Activated T-cell treated with anti-CD3 and anti-CD28 coated beads, Interleukin-2, amount 50 U/mL, for 24 hours (primary cell): ENCODE data around the gene ZBTB16.

Experiments used
- DNase-seq: peaks from one replicate; pipeline ENCODE4 v3.0.0-alpha.2; 2020
- H3K27ac Mint-ChIP-seq: 2 replicates; pipeline ENCODE4 v1.8.0; 2020; ENCODE audit warnings: mild to moderate bottlenecking, mixed read lengths
- H3K27me3 Mint-ChIP-seq: 2 replicates; pipeline ENCODE4 v1.8.0; 2020; ENCODE audit warnings: mixed read lengths
- H3K36me3 Mint-ChIP-seq: 2 replicates; pipeline ENCODE4 v1.8.0; 2020; ENCODE audit warnings: low read depth, mixed read lengths
- H3K4me1 Mint-ChIP-seq: 2 replicates; pipeline ENCODE4 v1.8.0; 2020; ENCODE audit warnings: low read depth, mixed read lengths
- H3K4me3 Mint-ChIP-seq: 2 replicates; pipeline ENCODE4 v1.8.0; 2020; ENCODE audit warnings: mild to moderate bottlenecking, moderate library complexity, mixed read lengths
- H3K9me3 Mint-ChIP-seq: 2 replicates; pipeline ENCODE4 v1.8.0; 2020; ENCODE audit warnings: mixed read lengths

Gene ZBTB16

DNA sequence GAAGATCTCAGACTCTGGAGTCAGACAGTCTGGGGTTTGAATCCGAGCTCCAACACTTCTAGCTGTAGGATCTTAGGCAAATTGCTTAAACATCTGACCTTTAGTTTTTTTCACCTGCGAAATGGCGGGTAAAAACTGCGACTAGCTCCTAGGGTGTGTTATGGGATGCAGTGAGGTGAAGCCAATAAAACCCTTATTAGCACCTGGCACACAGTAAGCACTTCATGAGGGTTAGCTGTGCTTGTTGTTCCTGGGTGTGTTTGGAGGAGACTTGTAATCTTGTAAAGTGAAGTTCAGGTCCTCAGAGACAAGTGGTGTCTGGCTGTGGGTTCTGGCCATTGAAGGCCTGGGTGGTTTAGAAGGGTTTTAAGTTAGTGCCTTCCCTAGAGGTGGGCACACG lies 68.9 kb downstream of the ZBTB16 start:
- Mint-ChIP-seq H3K4me3 (no peak overlapping the region), H3K27me3 (no peaks in the 10 kb centered on the region), H3K27ac (no peak overlapping the region)

DNA sequence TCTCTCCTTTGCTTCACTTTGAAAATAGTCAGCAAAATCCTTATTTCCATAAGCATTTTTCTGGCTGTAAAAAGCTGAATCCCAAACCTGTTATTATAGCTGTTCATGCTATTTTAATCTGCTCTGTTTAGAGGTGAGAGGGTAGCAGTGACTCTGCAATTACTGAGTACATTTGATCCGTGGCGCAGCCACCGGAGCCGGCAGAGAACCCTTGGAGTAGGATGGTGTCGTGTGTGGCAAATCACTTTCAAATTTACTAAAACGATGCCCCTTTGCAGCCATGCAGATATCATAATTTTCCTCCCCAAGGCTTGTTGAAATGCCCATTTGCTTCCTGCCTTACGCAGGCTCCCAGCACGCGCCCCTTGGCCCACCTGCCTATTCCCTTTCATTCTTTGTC lies 69.6 kb downstream of the ZBTB16 start:
- Mint-ChIP-seq H3K9me3 (no peaks in the 10 kb centered on the region), H3K4me3 (no peak overlapping the region), H3K27me3 (no peaks in the 10 kb centered on the region), H3K27ac (no peak overlapping the region), H3K36me3 (no peaks in the 10 kb centered on the region), H3K4me1 (peaks cover 6% of the 10 kb centered on the region)
- no peak for DNase-seq

More for the DNA sequence above, 68.9 kb downstream of the ZBTB16 start:
- no peak for DNase-seq
- H3K4me1 Mint-ChIP-seq: peaks cover 6% of the 10 kb centered on the region
- H3K9me3 Mint-ChIP-seq: no peaks in the 10 kb centered on the region
- H3K36me3 Mint-ChIP-seq: no peaks in the 10 kb centered on the region

DNA sequence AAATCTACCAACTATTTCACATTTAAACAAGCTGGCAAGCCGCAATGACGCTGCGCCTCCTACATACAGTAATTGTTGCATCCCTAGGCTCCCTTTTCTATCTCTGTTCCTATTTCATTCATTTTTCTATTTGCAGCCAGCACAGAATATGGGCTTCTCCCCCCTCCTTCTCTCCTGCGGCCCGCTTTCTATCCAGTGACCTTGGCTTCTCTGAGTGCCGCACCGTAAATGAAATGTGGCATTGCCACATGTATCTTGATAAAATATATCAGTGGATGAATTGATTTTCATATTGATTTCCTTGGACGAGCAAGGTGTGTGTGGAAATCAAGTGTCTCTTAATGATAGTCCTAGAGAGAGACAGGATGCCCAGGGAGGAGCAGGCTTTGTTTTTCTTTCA lies 70.2 kb downstream of the ZBTB16 start:
- no peaks in the 10 kb centered on the region for H3K27me3 Mint-ChIP-seq
- DNase-seq: no peak
- H3K27ac Mint-ChIP-seq: no peak overlapping the region
- H3K4me1 Mint-ChIP-seq: peaks cover 6% of the 10 kb centered on the region
- H3K4me3 Mint-ChIP-seq: no peak overlapping the region
- no peaks in the 10 kb centered on the region for H3K36me3 Mint-ChIP-seq
- no peaks in the 10 kb centered on the region for H3K9me3 Mint-ChIP-seq

DNA sequence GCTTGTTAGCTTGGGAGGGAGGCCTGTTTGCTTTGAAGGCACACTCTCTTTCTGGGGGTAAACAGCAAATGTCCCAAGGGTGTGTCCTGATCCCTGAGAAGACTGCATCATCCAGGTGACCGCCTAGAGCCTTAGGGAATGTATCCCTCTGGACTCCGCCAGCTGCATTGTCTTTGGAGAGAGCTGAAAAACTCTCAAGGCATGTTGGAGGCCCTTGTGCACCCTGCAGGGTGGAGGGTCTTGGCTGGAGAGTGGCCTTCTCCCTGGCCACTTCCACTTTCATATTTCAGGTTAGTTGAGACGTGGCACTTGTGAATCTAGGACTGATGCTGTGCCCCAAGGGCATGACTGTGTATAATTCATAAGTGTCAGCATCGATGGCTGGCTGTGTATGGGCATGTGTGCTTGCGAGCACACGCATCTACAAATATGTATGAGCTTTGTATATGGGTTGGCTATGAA lies 70.6 kb downstream of the ZBTB16 start:
- Mint-ChIP-seq H3K27ac (no peak overlapping the region), H3K36me3 (no peaks in the 10 kb centered on the region), H3K4me3 (no peak overlapping the region), H3K9me3 (no peaks in the 10 kb centered on the region), H3K4me1 (peaks cover 6% of the 10 kb centered on the region), H3K27me3 (no peaks in the 10 kb centered on the region)
- no peak for DNase-seq

DNA sequence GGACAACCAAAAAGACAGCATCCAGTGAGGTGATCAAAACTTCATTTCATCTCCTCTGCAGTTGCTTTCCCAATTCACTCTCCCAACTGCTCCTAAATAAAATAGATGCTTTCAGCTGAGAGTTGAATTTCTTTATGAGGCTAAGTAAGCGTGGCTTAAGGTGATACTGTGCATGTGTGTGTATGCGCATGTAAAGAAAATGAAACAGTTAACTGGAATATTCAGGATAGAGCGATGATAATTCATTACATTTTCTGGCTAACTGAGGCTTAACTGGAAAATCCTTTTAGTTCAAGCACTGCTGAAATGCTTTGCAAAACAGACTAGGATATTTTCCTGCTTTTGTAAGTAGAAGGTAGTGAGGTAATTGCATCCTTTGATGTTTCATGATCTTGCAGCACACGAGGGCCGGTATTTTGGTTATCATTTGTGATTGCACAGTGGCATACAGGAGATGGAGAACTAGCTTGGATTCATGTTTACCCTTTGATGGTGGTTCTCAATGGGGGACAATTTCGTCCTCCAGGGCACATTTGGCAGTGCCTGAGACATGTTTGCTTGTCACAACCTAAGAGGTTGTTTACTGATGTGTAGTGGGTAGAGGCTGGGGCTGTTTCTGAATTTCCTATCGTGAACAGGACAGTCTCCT lies 71.2 kb downstream of the ZBTB16 start:
- H3K4me1 Mint-ChIP-seq: peaks cover 12% of the 10 kb centered on the region
- no peak overlapping the region for H3K4me3 Mint-ChIP-seq
- no peak overlapping the region for H3K27ac Mint-ChIP-seq
- no peaks in the 10 kb centered on the region for H3K36me3 Mint-ChIP-seq
- no peak for DNase-seq
- no peaks in the 10 kb centered on the region for H3K9me3 Mint-ChIP-seq
- no peaks in the 10 kb centered on the region for H3K27me3 Mint-ChIP-seq

DNA sequence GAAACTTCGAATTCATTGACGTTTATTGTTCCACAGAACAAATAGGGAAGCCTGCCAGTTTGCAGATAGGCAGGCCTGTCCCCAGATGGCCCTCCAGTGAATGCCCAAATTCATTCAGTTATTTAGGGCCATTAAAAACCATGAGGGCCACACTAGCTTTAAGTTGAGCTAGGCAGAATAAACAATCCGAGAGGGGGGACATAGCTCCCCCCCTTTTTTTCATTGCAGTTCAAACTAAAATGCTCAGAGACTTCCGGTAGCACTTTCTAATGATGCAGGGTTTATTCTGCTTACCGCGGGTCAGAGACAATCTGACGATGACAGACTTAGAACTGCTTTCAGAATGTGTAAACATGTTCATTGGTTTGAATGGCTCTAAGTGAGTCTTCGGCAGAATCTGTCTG lies 72.0 kb downstream of the ZBTB16 start:
- H3K27me3 Mint-ChIP-seq: no peaks in the 10 kb centered on the region
- DNase-seq: no peak
- no peak overlapping the region for H3K4me3 Mint-ChIP-seq
- H3K4me1 Mint-ChIP-seq: peaks cover 19% of the 10 kb centered on the region
- H3K36me3 Mint-ChIP-seq: no peaks in the 10 kb centered on the region
- no peaks in the 10 kb centered on the region for H3K9me3 Mint-ChIP-seq
- no peak overlapping the region for H3K27ac Mint-ChIP-seq

DNA sequence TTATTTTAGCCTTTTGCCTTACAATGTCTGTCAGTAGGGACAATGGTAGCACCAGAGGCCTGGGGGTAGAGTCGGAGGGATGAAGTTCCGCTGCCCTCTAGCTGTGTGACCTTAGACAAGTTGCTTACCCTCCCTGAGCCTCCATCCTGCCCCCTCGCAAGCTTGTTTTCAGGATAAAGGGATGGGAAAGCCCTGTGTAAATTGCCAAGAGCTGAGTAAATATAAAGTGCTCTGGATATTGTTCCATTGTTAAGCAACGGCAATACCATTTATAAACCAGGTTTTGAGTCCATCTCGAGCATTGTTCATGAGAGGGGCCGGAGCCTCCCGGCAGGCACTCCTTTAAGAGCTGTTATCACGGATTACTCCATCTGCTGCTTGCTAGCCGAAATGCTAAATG lies 72.9 kb downstream of the ZBTB16 start:
- H3K36me3 Mint-ChIP-seq: no peaks in the 10 kb centered on the region
- no peaks in the 10 kb centered on the region for H3K27me3 Mint-ChIP-seq
- no peak overlapping the region for H3K27ac Mint-ChIP-seq
- no peak overlapping the region for H3K4me3 Mint-ChIP-seq
- H3K4me1 Mint-ChIP-seq: peaks cover 28% of the 10 kb centered on the region
- no peaks in the 10 kb centered on the region for H3K9me3 Mint-ChIP-seq
- DNase-seq: no peak

DNA sequence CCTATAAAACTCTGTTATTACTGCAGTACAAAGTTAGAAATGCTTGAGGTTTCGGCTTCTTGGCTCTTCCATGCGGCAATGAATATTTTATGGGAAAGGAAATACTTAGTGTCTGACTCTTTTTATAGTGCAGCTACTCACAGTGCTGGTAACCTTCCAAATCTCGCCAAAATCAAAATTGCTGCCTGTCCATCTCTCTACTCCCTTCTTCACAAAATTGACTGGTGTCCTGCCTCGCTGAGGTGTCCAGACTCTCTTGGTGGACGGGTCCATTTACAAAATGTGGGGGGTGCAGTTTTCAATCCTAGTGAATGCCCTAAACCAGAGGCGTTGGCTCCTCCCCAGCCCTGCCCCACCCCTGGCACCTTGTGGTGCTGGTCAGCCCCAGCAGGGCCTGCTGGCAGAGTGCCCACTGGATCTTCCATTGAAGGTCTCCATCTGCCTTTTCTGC lies 73.5 kb downstream of the ZBTB16 start:
- Mint-ChIP-seq H3K4me3 (no peak overlapping the region), H3K9me3 (no peaks in the 10 kb centered on the region), H3K36me3 (no peaks in the 10 kb centered on the region), H3K27me3 (no peaks in the 10 kb centered on the region), H3K27ac (no peak overlapping the region), H3K4me1 (peaks cover 33% of the 10 kb centered on the region)
- no peak for DNase-seq

DNA sequence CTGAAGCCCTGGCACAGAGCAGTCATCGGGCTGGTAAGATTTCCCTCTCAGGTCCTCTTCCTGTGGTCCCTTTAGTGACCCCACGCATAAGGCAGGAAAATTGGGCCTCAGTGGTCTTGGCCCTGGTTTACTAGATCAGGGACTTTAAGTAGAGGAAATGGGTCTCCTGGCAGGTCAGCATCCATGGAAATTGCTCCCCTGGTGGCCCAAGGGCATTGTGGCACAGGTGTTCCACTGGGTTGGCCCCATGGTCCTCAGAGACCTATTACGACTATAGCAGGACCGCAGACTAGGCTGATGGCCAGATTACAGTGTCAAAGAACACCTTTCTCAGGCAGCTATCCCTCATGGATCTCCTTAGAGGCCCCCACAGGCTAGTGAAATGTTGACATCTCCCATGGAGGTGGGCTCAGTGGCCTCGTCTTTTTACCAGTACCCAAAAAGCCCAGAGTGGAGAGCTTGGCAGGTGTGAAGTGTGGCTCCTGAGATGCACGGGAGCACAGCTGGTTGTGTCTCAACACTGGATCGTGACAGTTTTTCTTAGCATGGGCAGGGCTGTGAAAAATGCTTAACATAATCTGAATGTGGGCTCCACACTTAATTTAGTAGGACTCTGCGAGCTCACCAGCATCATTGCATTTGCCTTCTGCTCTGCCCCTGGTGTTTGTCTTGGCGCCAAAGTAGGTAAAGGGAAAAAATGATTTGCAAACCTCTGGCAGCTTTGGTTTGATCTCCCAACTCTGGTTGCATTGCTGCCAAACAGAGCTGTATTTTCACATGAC lies 74.2 kb downstream of the ZBTB16 start:
- no peak for DNase-seq
- H3K27me3 Mint-ChIP-seq: no peaks in the 10 kb centered on the region
- peaks cover 37% of the 10 kb centered on the region for H3K4me1 Mint-ChIP-seq
- no peak overlapping the region for H3K4me3 Mint-ChIP-seq
- H3K27ac Mint-ChIP-seq: no peak overlapping the region
- H3K9me3 Mint-ChIP-seq: no peaks in the 10 kb centered on the region
- H3K36me3 Mint-ChIP-seq: no peaks in the 10 kb centered on the region

DNA sequence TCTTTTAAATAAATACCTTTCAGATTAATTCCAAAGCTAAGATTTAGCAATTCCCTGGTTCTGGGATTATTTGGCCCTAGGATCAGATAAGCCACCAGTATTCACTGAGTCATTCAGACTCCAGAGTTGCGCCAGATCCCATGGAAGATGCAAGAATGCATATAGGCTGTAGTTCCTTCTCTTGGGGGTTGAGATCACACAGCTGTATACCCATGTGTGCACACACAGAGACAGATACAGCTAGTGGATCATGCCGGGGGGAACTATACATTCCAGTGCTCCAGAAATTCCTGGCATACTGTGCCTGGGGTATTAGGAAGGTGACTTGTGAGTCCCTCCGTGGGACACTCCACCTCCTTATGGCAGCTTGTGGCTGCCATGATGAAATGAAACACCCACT lies 75.4 kb downstream of the ZBTB16 start:
- H3K27ac Mint-ChIP-seq: no peak overlapping the region

DNA sequence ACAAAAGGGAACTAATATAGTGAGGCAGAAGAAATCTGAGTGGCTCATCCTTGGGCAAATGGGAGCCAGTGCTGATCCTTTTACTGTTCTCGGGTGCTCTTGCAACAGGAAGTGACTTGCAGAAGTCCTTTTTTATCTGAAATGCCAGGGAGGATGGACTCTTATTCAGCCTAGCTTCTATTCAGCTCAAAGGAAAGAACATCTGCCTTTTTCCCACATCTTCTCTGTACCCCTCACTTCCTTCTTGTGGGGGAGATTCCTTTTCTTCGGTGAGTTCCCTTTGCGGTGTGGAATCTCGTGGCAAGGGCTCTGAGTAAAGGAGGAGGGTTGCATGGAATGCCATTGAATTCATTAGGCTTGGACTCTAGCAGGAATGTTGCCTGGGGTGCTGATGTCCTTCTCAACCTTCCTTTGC lies 76.2 kb downstream of the ZBTB16 start:
- no peak overlapping the region for H3K27ac Mint-ChIP-seq
- H3K4me3 Mint-ChIP-seq: no peak overlapping the region
- H3K36me3 Mint-ChIP-seq: no peaks in the 10 kb centered on the region
- DNase-seq: no peak
- H3K27me3 Mint-ChIP-seq: no peaks in the 10 kb centered on the region
- peaks cover 44% of the 10 kb centered on the region for H3K4me1 Mint-ChIP-seq
- H3K9me3 Mint-ChIP-seq: no peaks in the 10 kb centered on the region

More for the DNA sequence above, 75.4 kb downstream of the ZBTB16 start:
- Mint-ChIP-seq H3K4me3 (no peak overlapping the region), H3K9me3 (no peaks in the 10 kb centered on the region), H3K36me3 (no peaks in the 10 kb centered on the region), H3K27me3 (no peaks in the 10 kb centered on the region), H3K4me1 (peaks cover 41% of the 10 kb centered on the region)
- no peak for DNase-seq

DNA sequence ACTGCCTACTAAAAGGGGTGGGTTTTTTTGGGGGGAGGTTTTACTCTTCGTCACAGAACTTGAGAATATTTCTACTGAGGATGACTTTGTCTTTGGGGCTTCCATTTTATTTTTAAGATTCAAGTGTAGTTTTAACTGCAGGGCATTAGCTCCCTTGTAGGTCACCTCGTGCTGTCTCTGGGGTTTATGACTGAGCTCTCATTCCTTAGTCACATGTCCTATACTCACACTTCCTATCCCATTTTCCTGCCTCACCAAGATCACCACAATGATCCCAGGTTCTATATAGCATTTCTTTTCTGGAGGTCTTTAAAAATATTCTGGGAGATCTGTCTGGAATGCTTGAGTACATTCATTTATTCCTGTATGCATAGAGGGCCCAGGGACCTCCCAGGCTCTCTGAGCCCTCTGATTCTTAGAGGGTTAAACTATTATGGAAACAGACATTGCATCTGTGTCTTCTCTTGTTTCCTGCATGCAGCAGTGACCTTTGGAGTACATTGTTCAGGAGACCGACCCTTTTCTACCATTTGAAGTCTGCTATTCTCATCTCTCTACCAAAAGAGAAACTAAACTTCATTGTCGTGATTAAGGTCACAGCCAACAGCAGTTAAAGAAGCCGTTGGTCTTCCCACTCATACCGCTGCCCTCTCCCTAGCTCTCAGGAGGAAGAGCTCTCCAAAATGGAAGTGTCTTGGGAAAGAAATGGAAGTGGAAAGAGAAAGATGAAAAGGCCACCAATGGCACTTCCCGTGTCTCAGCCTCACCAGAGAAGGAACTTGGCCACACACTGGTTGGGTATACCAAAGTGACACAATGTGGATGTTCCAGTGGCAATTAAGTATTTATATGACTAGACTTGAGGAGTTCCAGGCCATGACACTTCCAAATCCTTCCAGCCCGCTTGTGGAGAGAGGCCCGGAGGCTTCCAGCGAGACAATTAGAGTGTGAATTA lies 77.5 kb downstream of the ZBTB16 start:
- Mint-ChIP-seq H3K27ac (peak overlapping the region; percentile 10), H3K4me1 (peaks cover 40% of the 10 kb centered on the region), H3K36me3 (no peaks in the 10 kb centered on the region), H3K9me3 (no peaks in the 10 kb centered on the region), H3K4me3 (no peak overlapping the region), H3K27me3 (no peaks in the 10 kb centered on the region)
- no peak for DNase-seq

DNA sequence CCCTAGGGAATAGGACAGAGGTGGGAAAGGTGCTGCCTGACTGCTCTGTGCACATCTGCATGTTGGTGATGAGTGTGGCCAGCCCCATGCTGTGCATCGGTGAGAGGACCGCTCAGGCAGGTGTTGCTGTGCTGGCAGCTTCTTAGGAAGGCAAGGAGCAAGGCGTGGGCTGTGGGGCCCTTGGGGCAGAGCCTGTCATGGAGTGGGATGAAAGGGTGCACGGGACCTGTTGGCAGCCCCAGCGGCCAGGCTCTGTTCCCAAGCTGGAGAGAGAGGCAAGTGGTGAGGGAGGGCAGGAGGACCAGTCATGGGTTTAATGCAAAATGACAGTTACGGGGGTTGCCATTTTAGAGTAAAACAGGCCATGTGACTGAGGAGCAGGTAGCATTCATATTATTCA lies 78.3 kb downstream of the ZBTB16 start:
- H3K27me3 Mint-ChIP-seq: no peaks in the 10 kb centered on the region
- DNase-seq: no peak
- H3K36me3 Mint-ChIP-seq: no peaks in the 10 kb centered on the region
- no peaks in the 10 kb centered on the region for H3K9me3 Mint-ChIP-seq
- H3K27ac Mint-ChIP-seq: no peak overlapping the region
- no peak overlapping the region for H3K4me3 Mint-ChIP-seq
- peaks cover 38% of the 10 kb centered on the region for H3K4me1 Mint-ChIP-seq

DNA sequence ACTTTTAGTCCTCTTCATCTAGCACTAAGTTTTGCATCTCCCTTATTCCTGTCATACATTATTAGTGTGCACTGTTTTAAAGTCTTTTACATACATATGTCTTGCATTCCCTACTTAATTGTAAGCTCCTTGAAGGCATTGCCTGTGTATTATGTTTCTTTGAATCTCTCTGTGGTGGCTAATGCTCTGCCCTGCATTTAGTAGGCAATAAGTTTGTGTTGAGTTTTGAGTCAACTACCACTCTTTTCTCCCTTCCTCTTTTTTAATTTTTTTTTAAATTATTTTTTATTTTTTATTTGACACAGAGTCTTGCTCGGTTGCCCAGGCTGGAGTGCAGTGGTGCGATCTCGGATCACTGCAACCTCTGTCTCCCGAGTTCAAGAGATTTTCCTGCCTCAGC lies 78.9 kb downstream of the ZBTB16 start:
- DNase-seq: no peak
- no peak overlapping the region for H3K4me3 Mint-ChIP-seq
- H3K27me3 Mint-ChIP-seq: no peaks in the 10 kb centered on the region
- no peaks in the 10 kb centered on the region for H3K36me3 Mint-ChIP-seq
- peaks cover 38% of the 10 kb centered on the region for H3K4me1 Mint-ChIP-seq
- H3K27ac Mint-ChIP-seq: no peak overlapping the region
- H3K9me3 Mint-ChIP-seq: no peaks in the 10 kb centered on the region
